GM19463 (cell line): ENCODE measurements around the gene GSTM2.
"Not testable (repeated sequence)": the region's sequence is repeated elsewhere in the genome, so short reads cannot be mapped to it uniquely, and the experiment has no call there.

Experiments
- ATAC-seq: cut with Tn5 transposase; IDR thresholded peaks from one replicate; pipeline ENCODE4 v1.9.1; 2021; ENCODE audit warnings: mild to moderate bottlenecking, moderate library complexity; ENCODE audit not compliant: unreplicated experiment

The GSTM2 gene

GRCh38 chr1:109673861-109674260 lies 6.0 kb downstream of the GSTM2 start:
- ATAC-seq = not testable (repeated sequence)

- ATAC-seq = not testable (repeated sequence)
Measured at GRCh38 chr1:109676683-109677381, 9.0 kb downstream of the GSTM2 start.

- no peak for ATAC-seq
Measured at GRCh38 chr1:109677459-109677858, 9.6 kb downstream of the GSTM2 start.

- ATAC-seq = not testable (repeated sequence)
Measured at GRCh38 chr1:109678637-109679036, 10.8 kb downstream of the GSTM2 start.

- not testable (repeated sequence) for ATAC-seq
Measured at GRCh38 chr1:109684777-109685176, 16.9 kb downstream of the GSTM2 start.

- not testable (repeated sequence) for ATAC-seq
Measured at GRCh38 chr1:109685399-109685798, 17.5 kb downstream of the GSTM2 start.

GRCh38 chr1:109685890-109686289 lies 18.0 kb downstream of the GSTM2 start:
- not testable (repeated sequence) for ATAC-seq

GRCh38 chr1:109687109-109687508 lies 19.3 kb downstream of the GSTM2 start:
- ATAC-seq = not testable (repeated sequence)

GRCh38 chr1:109687641-109688499 lies 20.0 kb downstream of the GSTM2 start, which contains the start of gene GSTM1:
Gene GSTM1, plus strand, starts transcription at chr1:109687817. Its CDS starts 57 bp downstream, at chr1:109687874.
- ATAC-seq = peak; percentile 98

- ATAC-seq = no peak
Measured at GRCh38 chr1:109689844-109690405, 22.1 kb downstream of the GSTM2 start.

- no peak for ATAC-seq
Measured at GRCh38 chr1:109691759-109692158, 23.9 kb downstream of the GSTM2 start.

- ATAC-seq = not testable (repeated sequence)
Measured at GRCh38 chr1:109694400-109694799, 26.5 kb downstream of the GSTM2 start.

GRCh38 chr1:109695138-109695537 lies 27.3 kb downstream of the GSTM2 start:
- ATAC-seq = not testable (repeated sequence)

GRCh38 chr1:109697066-109697465 lies 29.2 kb downstream of the GSTM2 start:
- no peak for ATAC-seq

- ATAC-seq = not testable (repeated sequence)
Measured at GRCh38 chr1:109697861-109698260, 30.0 kb downstream of the GSTM2 start.

GRCh38 chr1:109702940-109703339 lies 35.1 kb downstream of the GSTM2 start:
- ATAC-seq = not testable (repeated sequence)

GRCh38 chr1:109704173-109704572 lies 36.3 kb downstream of the GSTM2 start:
- ATAC-seq = no peak

GRCh38 chr1:109705411-109705810 lies 37.6 kb downstream of the GSTM2 start:
- ATAC-seq = no peak

- ATAC-seq = not testable (repeated sequence)
Measured at GRCh38 chr1:109708949-109709348, 41.1 kb downstream of the GSTM2 start.

GRCh38 chr1:109709822-109710221 lies 42.0 kb downstream of the GSTM2 start:
- ATAC-seq = not testable (repeated sequence)

GRCh38 chr1:109711593-109712320 lies 43.9 kb downstream of the GSTM2 start, which contains the start of gene GSTM5:
Gene GSTM5, plus strand, starts transcription at chr1:109712251. Its CDS starts 62 bp downstream, at chr1:109712313.
- not testable (repeated sequence) for ATAC-seq
